ENCODE measurements around the gene CENPS.

DNA sequence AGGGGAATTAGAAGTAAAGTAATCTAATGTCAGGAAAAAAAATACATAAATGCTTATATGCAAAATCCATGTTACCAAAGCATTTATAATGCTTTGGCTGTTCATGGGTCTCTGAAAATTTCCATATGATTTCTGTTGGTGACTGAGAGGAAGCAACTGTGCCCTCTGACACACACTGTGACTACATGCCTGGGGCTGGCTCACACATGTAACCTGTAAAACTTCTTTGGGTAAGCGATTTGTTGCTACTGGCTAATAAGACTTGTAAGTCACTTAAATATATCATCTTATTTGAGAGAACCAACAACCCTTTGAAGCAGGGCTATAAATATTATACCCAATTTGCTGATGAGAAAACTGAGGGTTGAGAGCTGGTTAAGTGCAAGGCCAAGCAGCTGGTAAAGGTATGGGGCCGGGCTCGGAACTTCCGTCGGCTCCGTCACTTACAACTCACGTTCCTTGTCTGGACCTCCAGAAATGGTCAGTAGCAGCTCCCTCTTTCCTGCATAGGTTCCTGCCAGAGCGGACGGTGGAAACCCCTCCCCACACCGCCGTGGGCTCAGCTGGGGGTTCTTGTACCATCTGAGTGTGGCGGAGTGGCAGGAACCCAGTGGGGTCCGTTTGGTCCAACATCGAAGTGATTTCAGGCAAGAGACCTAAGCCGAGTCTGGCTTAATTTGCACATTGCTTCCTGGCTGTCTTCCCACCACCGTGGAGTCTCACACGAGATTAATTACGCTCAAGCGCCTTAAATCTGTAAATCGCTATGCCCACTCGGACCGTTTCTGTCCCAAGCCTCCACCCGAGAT lies 41.4 kb downstream of the CENPS start:
- TF ChIP-seq POLR2AphosphoS5 (IDR thresholded peaks at IDR 0.05; ENCODE audit: low read depth, low read length) (no peak), NANOG (IDR thresholded peaks at IDR 0.05; ENCODE audit: insufficient read depth, low read depth, low read length, poor library complexity, severe bottlenecking) (no peak), EZH2 (IDR thresholded peaks at IDR 0.05; ENCODE audit: low read depth, low read length, severe bottlenecking) (no peak), CHD2 (IDR thresholded peaks at IDR 0.05; ENCODE audit: low read length) (no peak), RAD21 (IDR thresholded peaks at IDR 0.05 in 1 of 2, conservative IDR thresholded peaks at IDR 0.05 in 1 of 2; ENCODE audit: low read depth in 2 of 2, low read length in 2 of 2) (no peak), CREB1 (IDR thresholded peaks at IDR 0.05) (no peak), GABPA (IDR thresholded peaks at IDR 0.05; ENCODE audit: borderline replicate concordance, insufficient read depth, low read length) (no peak), EP300 (IDR thresholded peaks at IDR 0.05; ENCODE audit: borderline replicate concordance in 1 of 2, low read depth in 2 of 2, low read length in 2 of 2) (no peak), JUND (IDR thresholded peaks at IDR 0.05; ENCODE audit: low read length) (no peak)
- TF ChIP-seq, protein P1, sequence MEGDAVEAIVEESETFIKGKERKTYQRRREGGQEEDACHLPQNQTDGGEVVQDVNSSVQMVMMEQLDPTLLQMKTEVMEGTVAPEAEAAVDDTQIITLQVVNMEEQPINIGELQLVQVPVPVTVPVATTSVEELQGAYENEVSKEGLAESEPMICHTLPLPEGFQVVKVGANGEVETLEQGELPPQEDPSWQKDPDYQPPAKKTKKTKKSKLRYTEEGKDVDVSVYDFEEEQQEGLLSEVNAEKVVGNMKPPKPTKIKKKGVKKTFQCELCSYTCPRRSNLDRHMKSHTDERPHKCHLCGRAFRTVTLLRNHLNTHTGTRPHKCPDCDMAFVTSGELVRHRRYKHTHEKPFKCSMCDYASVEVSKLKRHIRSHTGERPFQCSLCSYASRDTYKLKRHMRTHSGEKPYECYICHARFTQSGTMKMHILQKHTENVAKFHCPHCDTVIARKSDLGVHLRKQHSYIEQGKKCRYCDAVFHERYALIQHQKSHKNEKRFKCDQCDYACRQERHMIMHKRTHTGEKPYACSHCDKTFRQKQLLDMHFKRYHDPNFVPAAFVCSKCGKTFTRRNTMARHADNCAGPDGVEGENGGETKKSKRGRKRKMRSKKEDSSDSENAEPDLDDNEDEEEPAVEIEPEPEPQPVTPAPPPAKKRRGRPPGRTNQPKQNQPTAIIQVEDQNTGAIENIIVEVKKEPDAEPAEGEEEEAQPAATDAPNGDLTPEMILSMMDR (IDR thresholded peaks at IDR 0.05; ENCODE audit: control extremely low read depth in 1 of 3, insufficient read depth in 1 of 3, low read depth in 1 of 3, low read length in 3 of 3) = no peak

Data from H1 (cell line).